ENCODE results near the gene PRRT1B.

DNA sequence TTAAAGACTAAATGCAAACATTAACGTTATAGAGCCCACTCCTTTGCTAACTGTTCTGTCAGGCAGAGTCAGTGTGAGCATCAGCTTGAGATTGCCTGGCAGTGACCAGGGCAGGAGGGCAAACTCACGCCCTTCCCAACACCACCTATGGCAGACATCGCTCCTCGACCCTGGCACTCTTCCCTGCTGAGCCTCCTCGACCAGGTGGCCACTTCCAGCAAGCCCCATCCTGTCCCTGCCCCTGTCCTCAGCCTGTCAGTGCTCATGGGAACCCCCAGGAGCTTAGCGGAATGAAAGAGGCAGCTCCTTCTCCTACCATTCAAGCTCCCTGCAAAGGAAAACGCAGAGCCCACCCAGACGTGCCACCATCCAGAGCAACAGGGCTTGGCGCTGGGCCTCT lies 42.0 kb downstream of the PRRT1B start:
- TF ChIP-seq, protein P1, sequence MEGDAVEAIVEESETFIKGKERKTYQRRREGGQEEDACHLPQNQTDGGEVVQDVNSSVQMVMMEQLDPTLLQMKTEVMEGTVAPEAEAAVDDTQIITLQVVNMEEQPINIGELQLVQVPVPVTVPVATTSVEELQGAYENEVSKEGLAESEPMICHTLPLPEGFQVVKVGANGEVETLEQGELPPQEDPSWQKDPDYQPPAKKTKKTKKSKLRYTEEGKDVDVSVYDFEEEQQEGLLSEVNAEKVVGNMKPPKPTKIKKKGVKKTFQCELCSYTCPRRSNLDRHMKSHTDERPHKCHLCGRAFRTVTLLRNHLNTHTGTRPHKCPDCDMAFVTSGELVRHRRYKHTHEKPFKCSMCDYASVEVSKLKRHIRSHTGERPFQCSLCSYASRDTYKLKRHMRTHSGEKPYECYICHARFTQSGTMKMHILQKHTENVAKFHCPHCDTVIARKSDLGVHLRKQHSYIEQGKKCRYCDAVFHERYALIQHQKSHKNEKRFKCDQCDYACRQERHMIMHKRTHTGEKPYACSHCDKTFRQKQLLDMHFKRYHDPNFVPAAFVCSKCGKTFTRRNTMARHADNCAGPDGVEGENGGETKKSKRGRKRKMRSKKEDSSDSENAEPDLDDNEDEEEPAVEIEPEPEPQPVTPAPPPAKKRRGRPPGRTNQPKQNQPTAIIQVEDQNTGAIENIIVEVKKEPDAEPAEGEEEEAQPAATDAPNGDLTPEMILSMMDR (conservative IDR thresholded peaks at IDR 0.05; ENCODE audit: low read depth in 2 of 2) = no peak
- TF ChIP-seq JUNB (IDR thresholded peaks at IDR 0.05; ENCODE audit: unreplicated experiment) (no peak), POLR2AphosphoS5 (IDR thresholded peaks at IDR 0.05; ENCODE audit: low read depth) (no peak), CREB1 (CRISPR knock-in tag; IDR thresholded peaks at IDR 0.05; ENCODE audit: low read depth) (no peak)

Data from GM23338 (cell line).